DOHH2 (cell line): ENCODE measurements around the gene COQ10B.

Experiments used
- H3F3A ChIP-seq: fragments of 200-600 bp; sonication (generic), shearing (Covaris generic); 2 replicates; pipeline ENCODE4 v1.6.0; 2016; ENCODE audit warnings: antibody characterized with exemption, mild to moderate bottlenecking; ENCODE audit not compliant: control insufficient read depth, insufficient read depth
- H3K27ac ChIP-seq: fragments of 200-600 bp; sonication (generic); 2 replicates; pipeline ENCODE4 v1.5.1; 2014; ENCODE audit warnings: low read depth, mild to moderate bottlenecking, low read length, moderate library complexity
- H3K27me3 ChIP-seq: fragments of 200-600 bp; sonication (generic); 2 replicates; pipeline ENCODE4 v1.6.1; 2014; ENCODE audit warnings: mild to moderate bottlenecking, low read length, mixed read lengths; ENCODE audit not compliant: control insufficient read depth
- H3K36me3 ChIP-seq: fragments of 200-600 bp; sonication (generic); 2 replicates; pipeline ENCODE4 v1.6.1; 2014; ENCODE audit warnings: mild to moderate bottlenecking, low read length, moderate library complexity, mixed read lengths; ENCODE audit not compliant: control insufficient read depth
- H3K4me1 ChIP-seq: fragments of 200-600 bp; sonication (generic); 2 replicates; pipeline ENCODE4 v1.6.1; 2014; ENCODE audit warnings: mild to moderate bottlenecking, low read length, mixed read lengths; ENCODE audit not compliant: control insufficient read depth
- H3K4me2 ChIP-seq: fragments of 200-600 bp; sonication (generic); 2 replicates; pipeline ENCODE4 v1.6.0; 2014; ENCODE audit warnings: mild to moderate bottlenecking, low read length, moderate library complexity
- H3K4me3 ChIP-seq: fragments of 200-600 bp; sonication (generic); 2 replicates; pipeline ENCODE4 v1.5.1; 2014; ENCODE audit warnings: mild to moderate bottlenecking, low read length, mixed read lengths
- H3K79me2 ChIP-seq: fragments of 200-600 bp; sonication (generic); 2 replicates; pipeline ENCODE4 v1.6.1; 2014; ENCODE audit warnings: mild to moderate bottlenecking, low read length, mixed read lengths; ENCODE audit not compliant: control insufficient read depth
- H3K9me2 ChIP-seq: fragments of 200-600 bp; sonication (generic); replicated peaks from 2 replicates; pipeline ENCODE4 v1.6.1; 2014; ENCODE audit warnings: mild to moderate bottlenecking, low read length, mixed read lengths; ENCODE audit not compliant: control insufficient read depth
- H3K9me3 ChIP-seq: fragments of 200-600 bp; sonication (generic); 2 replicates; pipeline ENCODE4 v1.6.1; 2014; ENCODE audit warnings: antibody characterized with exemption, low read length, mixed read lengths; ENCODE audit not compliant: control insufficient read depth, insufficient read depth
- H4K20me1 ChIP-seq: fragments of 200-600 bp; sonication (generic); 2 replicates; pipeline ENCODE4 v1.6.0; 2014; ENCODE audit warnings: low read depth, mild to moderate bottlenecking, antibody characterized with exemption, low read length, moderate library complexity; ENCODE audit not compliant: control insufficient read depth, insufficient read depth
- EZH2phosphoT487 ChIP-seq: fragments of 200-600 bp; sonication (generic); IDR thresholded peaks from 2 replicates; pipeline ENCODE4 v1.6.1; 2017; ENCODE audit warnings: borderline replicate concordance, mild to moderate bottlenecking, antibody characterized with exemption, low read length, moderate library complexity, mixed read lengths
- TF ChIP-seq, protein P1 (sequence below): fragments of 200-600 bp; sonication (generic); IDR thresholded peaks from one replicate; pipeline ENCODE4 v1.5.1; 2014; ENCODE audit warnings: antibody characterized with exemption, mild to moderate bottlenecking, low read depth, low read length; ENCODE audit not compliant: poor library complexity, severe bottlenecking

Gene COQ10B

GRCh38 chr2:197497326-197497725 lies 44.0 kb downstream of the COQ10B start:
- Histone ChIP-seq H3K4me2 (peak overlapping the region; percentile 89), H3K36me3 (peaks cover 93% of the 10 kb centered on the region), H4K20me1 (peaks cover 32% of the 10 kb centered on the region), H3K27me3 (no peaks in the 10 kb centered on the region), H3K9me2 (no peaks in the 10 kb centered on the region), H3K9me3 (no peaks in the 10 kb centered on the region), H3K4me3 (peak overlapping the region; percentile 74), H3F3A (peaks cover 34% of the 10 kb centered on the region), H3K4me1 (peaks cover 41% of the 10 kb centered on the region), H3K79me2 (peaks cover 91% of the 10 kb centered on the region), H3K27ac (no peak overlapping the region)
- TF ChIP-seq, protein P1, sequence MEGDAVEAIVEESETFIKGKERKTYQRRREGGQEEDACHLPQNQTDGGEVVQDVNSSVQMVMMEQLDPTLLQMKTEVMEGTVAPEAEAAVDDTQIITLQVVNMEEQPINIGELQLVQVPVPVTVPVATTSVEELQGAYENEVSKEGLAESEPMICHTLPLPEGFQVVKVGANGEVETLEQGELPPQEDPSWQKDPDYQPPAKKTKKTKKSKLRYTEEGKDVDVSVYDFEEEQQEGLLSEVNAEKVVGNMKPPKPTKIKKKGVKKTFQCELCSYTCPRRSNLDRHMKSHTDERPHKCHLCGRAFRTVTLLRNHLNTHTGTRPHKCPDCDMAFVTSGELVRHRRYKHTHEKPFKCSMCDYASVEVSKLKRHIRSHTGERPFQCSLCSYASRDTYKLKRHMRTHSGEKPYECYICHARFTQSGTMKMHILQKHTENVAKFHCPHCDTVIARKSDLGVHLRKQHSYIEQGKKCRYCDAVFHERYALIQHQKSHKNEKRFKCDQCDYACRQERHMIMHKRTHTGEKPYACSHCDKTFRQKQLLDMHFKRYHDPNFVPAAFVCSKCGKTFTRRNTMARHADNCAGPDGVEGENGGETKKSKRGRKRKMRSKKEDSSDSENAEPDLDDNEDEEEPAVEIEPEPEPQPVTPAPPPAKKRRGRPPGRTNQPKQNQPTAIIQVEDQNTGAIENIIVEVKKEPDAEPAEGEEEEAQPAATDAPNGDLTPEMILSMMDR = no peak
- no peak for TF ChIP-seq EZH2phosphoT487

GRCh38 chr2:197498235-197498936 lies 45.0 kb downstream of the COQ10B start:
- H3K36me3 ChIP-seq = peaks cover 93% of the 10 kb centered on the region
- peak overlapping the region; percentile 76 for H3K27ac ChIP-seq

GRCh38 chr2:197498937-197499593 lies 45.7 kb downstream of the COQ10B start:
- Histone ChIP-seq H4K20me1 (peaks cover 35% of the 10 kb centered on the region), H3F3A (peaks cover 43% of the 10 kb centered on the region), H3K4me3 (peak overlapping the region; percentile 74), H3K27ac (peak overlapping the region; percentile 76), H3K36me3 (peaks cover 93% of the 10 kb centered on the region), H3K4me1 (peaks cover 48% of the 10 kb centered on the region), H3K9me2 (no peaks in the 10 kb centered on the region), H3K4me2 (peak overlapping the region; percentile 89), H3K9me3 (no peaks in the 10 kb centered on the region), H3K79me2 (peaks cover 95% of the 10 kb centered on the region), H3K27me3 (no peaks in the 10 kb centered on the region)
- TF ChIP-seq, protein P1 = no peak
- TF ChIP-seq EZH2phosphoT487 = no peak

More at GRCh38 chr2:197498235-197498936, 45.0 kb downstream of the COQ10B start:
- H4K20me1 ChIP-seq = peaks cover 35% of the 10 kb centered on the region
- H3K9me2 ChIP-seq = no peaks in the 10 kb centered on the region
- H3K27me3 ChIP-seq = no peaks in the 10 kb centered on the region
- H3K4me1 ChIP-seq = peaks cover 48% of the 10 kb centered on the region
- H3K9me3 ChIP-seq = no peaks in the 10 kb centered on the region
- peaks cover 40% of the 10 kb centered on the region for H3F3A ChIP-seq
- no peak for TF ChIP-seq EZH2phosphoT487
- TF ChIP-seq, protein P1 = no peak
- H3K79me2 ChIP-seq = peaks cover 95% of the 10 kb centered on the region
- H3K4me3 ChIP-seq = peak overlapping the region; percentile 74
- peak overlapping the region; percentile 89 for H3K4me2 ChIP-seq
